GM12878 (cell line): ENCODE data around the gene SNX21. TPM values are rescaled to one million over a fixed set of nuclear protein-coding genes. Genes with fewer than 3 reads are reported as not detected.

Experiments used
- ATAC-seq: fragments of 200-7000 bp; cut with Tn5 transposase; 3 replicates; pipeline ENCODE4 v1.9.1; 2020; ENCODE audit warnings: mild to moderate bottlenecking, moderate library complexity
- BruUV-seq: library from RNA; stranded (reverse); fragments of 400-500 nt; replicated peaks from 2 replicates; lab custom pipeline; 2021; lab: Mats Ljungman, UMichigan
- CTCF ChIA-PET: fragments of 300-600 bp; sonication (Branson Sonifier 250); formaldehyde crosslinking; extraction: SDS; loops from one replicate; lab custom pipeline; 2021; ENCODE audit warnings: inconsistent platforms; lab: Yijun Ruan, JAX
- POLR2A ChIA-PET: fragments of 350-600 bp; formaldehyde crosslinking; extraction: SDS; loops from one replicate; lab custom pipeline; 2021; ENCODE audit warnings: inconsistent platforms; lab: Charles Lee
- RAD21 ChIA-PET: fragments of 300-600 bp; sonication (Branson Sonifier 250); formaldehyde crosslinking; loops from one replicate; lab custom pipeline; 2023; ENCODE audit warnings: antibody characterized with exemption; ENCODE audit not compliant: unreplicated experiment; lab: Charles Lee
- SMC1A ChIA-PET: fragments of 300-600 bp; sonication (Branson Sonifier 250); formaldehyde crosslinking; loops from one replicate; lab custom pipeline; 2023; ENCODE audit not compliant: unreplicated experiment, uncharacterized antibody; lab: Charles Lee
- DNase-seq: peaks from one replicate; pipeline ENCODE4 v3.0.0-alpha.2; 2011; ENCODE audit warnings: low read depth, low spot score
- FAIRE-seq: peaks from 3 replicates; lab custom pipeline; 2011; peaks lifted over from hg19 to GRCh38; lab: Jason Lieb, UNC
- H2AFZ ChIP-seq: 2 replicates; pipeline ENCODE4 v1.6.0; 2011; ENCODE audit warnings: low read depth, low read length, control low read depth; ENCODE audit not compliant: control insufficient read depth
- H3K27ac ChIP-seq: 2 replicates; pipeline ENCODE4 v1.5.1; 2011; ENCODE audit warnings: control low read depth; ENCODE audit not compliant: control insufficient read depth, insufficient read depth
- H3K27me3 ChIP-seq, 2 experiments: replicated peaks in 1 of 2; 2 replicates each; pipeline versions ENCODE4 v1.6.0 to v1.6.1; 2011; ENCODE audit warnings: low read length in 1 of 2; ENCODE audit not compliant: control insufficient read depth in 2 of 2, insufficient read depth in 2 of 2
- H3K36me3 ChIP-seq, 2 experiments: 2 replicates each; pipeline ENCODE4 v1.5.1; 2011; ENCODE audit warnings: low read length in 1 of 2; ENCODE audit not compliant: control insufficient read depth in 2 of 2, insufficient read depth in 2 of 2
- H3K4me1 ChIP-seq: 2 replicates; pipeline ENCODE4 v1.6.1; 2011; ENCODE audit warnings: mild to moderate bottlenecking, low read length, moderate library complexity, mixed read lengths; ENCODE audit not compliant: control insufficient read depth, insufficient read depth
- H3K4me2 ChIP-seq: 2 replicates; pipeline ENCODE4 v1.6.0; 2011; ENCODE audit warnings: control low read depth; ENCODE audit not compliant: control insufficient read depth, insufficient read depth
- H3K4me3 ChIP-seq: fragments of 200-600 bp; sonication (generic); 2 replicates; pipeline ENCODE4 v1.5.1; 2016
- H3K79me2 ChIP-seq: 2 replicates; pipeline ENCODE4 v1.6.0; 2011; ENCODE audit warnings: low read length; ENCODE audit not compliant: control insufficient read depth, insufficient read depth
- H3K9ac ChIP-seq: 2 replicates; pipeline ENCODE4 v1.8.0; 2011; ENCODE audit warnings: low read length, control low read depth, mixed read lengths; ENCODE audit not compliant: control insufficient read depth, insufficient read depth
- H3K9me3 ChIP-seq: replicated peaks from 3 replicates; pipeline ENCODE4 v1.5.1; 2011; ENCODE audit warnings: mild to moderate bottlenecking, low read length; ENCODE audit not compliant: control insufficient read depth, insufficient read depth
- H4K20me1 ChIP-seq: 2 replicates; pipeline ENCODE4 v1.6.0; 2011; ENCODE audit not compliant: control insufficient read depth, insufficient read depth
- ASH2L ChIP-seq: fragments of 300-600, 200-600 bp; sonication (generic); IDR thresholded peaks from 2 replicates; pipeline ENCODE4 v1.6.1; 2017; ENCODE audit warnings: low read depth, mild to moderate bottlenecking, borderline replicate concordance
- FOS ChIP-seq: IDR thresholded peaks from 3 replicates; pipeline ENCODE4 v1.6.1; 2011; ENCODE audit warnings: borderline replicate concordance; ENCODE audit not compliant: insufficient read length; ENCODE audit errors: extremely low read depth
- IRF4 ChIP-seq: IDR thresholded peaks from 2 replicates; pipeline ENCODE4 v1.6.1; 2011; ENCODE audit warnings: low read depth, low read length
- MTA3 ChIP-seq: IDR thresholded peaks from 2 replicates; pipeline ENCODE4 v1.6.1; 2012; ENCODE audit warnings: low read length, inconsistent platforms, borderline replicate concordance
- RCOR1 ChIP-seq: conservative IDR thresholded peaks from 2 replicates; pipeline ENCODE4 v1.6.1; 2012; ENCODE audit warnings: low read depth, low read length, improper control_type of control experiment
- SUPT20H ChIP-seq: IDR thresholded peaks from 2 replicates; pipeline ENCODE4 v1.6.1; 2011; ENCODE audit warnings: low read depth, mild to moderate bottlenecking, low read length, moderate library complexity, borderline replicate concordance; ENCODE audit not compliant: control insufficient read depth
- WGBS: methylation state at CpG from one replicate; pipeline ENCODE4 v1.1.6; 2016; ENCODE audit warnings: low lambda C conversion rate; ENCODE audit not compliant: insufficient replicate concordance, insufficient coverage; ENCODE audit errors: missing lambda C conversion rate; 5-methylcytosine and 5-hydroxymethylcytosine counted together
- in situ Hi-C: fragments of 300-500 bp; cut with MboI; formaldehyde crosslinking; loops from 9 replicates; pipeline ENCODE4 v1.14.3; 2018; ENCODE audit warnings: mixed read lengths
- intact Hi-C: fragments of 100-400 bp; cut with micrococcal nuclease; formaldehyde crosslinking; loops from one replicate; pipeline ENCODE4 v1.14.2; 2022; ENCODE audit not compliant: unreplicated experiment
- polyA plus RNA-seq, 11 experiments: library from polyadenylated mRNA; depleted of rRNA in 4 of 11; unstranded in 6 of 11; stranded (reverse) in 5 of 11; fragments of >200 nt; fragmentation: Nextera tagmentation in 4 of 11; fragmentation: Illumina TruSeq in 1 of 11; extraction: Ambion mirVana in 4 of 11; extraction: Trizol in 1 of 11; gene quantifications; 1 replicate in 1 of 11; 2 replicates in 10 of 11; pipeline versions ENCODE4 v1.2.1 to v1.2.3, GENCODE V29; 2011 to 2016; ENCODE audit warnings: inconsistent platforms in 2 of 11, missing spikeins in 2 of 11, low read depth in 1 of 11
- total RNA-seq, 4 experiments: library from RNA; depleted of rRNA in 3 of 4; stranded (reverse); fragments of >200 nt in 3 of 4; fragmentation: Illumina TruSeq in 1 of 4; extraction: Trizol in 1 of 4; gene quantifications; 2 replicates each; pipeline versions ENCODE4 v1.2.1 to v1.2.3, GENCODE V29; 2013 to 2021

SNX21 gene
- total and polyA plus RNA-seq, 10 of the 15 experiments (the other 5 are each of a cell fraction or from before 2014, with no cell fraction given), result 0.10 to 1.4 (median 0.57) TPM

DNA sequence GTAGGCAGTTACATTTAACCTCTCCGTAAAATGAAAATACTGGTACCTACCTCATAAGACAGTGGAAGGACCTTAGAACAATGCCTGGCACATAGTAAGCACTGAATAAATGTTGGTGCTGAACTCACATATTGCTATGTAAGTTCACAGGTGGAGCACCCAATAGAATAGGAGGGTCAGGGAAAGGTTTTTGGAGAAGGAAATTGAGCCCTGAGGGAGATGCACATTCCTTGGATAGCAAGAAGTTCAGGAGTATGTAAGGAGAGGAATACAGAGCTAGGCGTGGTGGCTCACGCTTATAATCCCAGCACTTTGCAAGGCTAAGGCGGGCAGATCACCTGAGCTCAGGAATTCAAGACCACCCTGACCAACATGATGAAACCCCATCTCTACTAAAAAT, 14.1 kb upstream of the SNX21 start:
- H4K20me1 ChIP-seq, result no peaks in the 10 kb centered on the region
- no peak overlapping the region for H3K9ac ChIP-seq
- peaks cover 5% of the 10 kb centered on the region; the same call in 1 of the 2 replicates for H3K4me1 ChIP-seq
- POLR2A ChIA-PET, result interaction anchor here (0.6 kb wide), 1 partner anchor 406 kb away, joined by 6 read pairs; no protein-coding TSS in a partner anchor
- H3K9me3 ChIP-seq, result no peaks in the 10 kb centered on the region
- BruUV-seq, result no TSS peak
- intact Hi-C loops, result no loop called here
- peaks cover 8 to 9% of the 10 kb centered on the region in 2 experiments for H3K36me3 ChIP-seq
- SMC1A ChIA-PET, result interaction anchor here (1.1 kb wide), 1 partner anchor 12 kb away, joined by 3 read pairs; no protein-coding TSS in a partner anchor
- RAD21 ChIA-PET, result interaction anchor here (0.9 kb wide), 1 partner anchor 11 kb away, joined by 3 read pairs; no protein-coding TSS in a partner anchor
- peaks cover 1% of the 10 kb centered on the region for H3K79me2 ChIP-seq
- ATAC-seq (no peak), FAIRE-seq (no peak), DNase-seq (no peak)
- TF ChIP-seq RCOR1 (no peak), FOS (no peak)
- no peak overlapping the region for H3K4me3 ChIP-seq
- in situ Hi-C loops, result loop anchor here (25.0 kb wide), 1 partner anchor 543 kb away; no protein-coding TSS in a partner anchor
- no peaks in the 10 kb centered on the region; a peak in 2 of 4 replicates for H3K27me3 ChIP-seq
- 95% methylated on average over 4 of the region's 4 CpGs for WGBS
- H3K27ac ChIP-seq, result no peak overlapping the region
- H3K4me2 ChIP-seq, result no peak overlapping the region
- CTCF ChIA-PET, result interaction anchor here (1.4 kb wide), 1 partner anchor 168 kb away, joined by 3 read pairs; no protein-coding TSS in a partner anchor
- H2AFZ ChIP-seq, result no peak overlapping the region

DNA sequence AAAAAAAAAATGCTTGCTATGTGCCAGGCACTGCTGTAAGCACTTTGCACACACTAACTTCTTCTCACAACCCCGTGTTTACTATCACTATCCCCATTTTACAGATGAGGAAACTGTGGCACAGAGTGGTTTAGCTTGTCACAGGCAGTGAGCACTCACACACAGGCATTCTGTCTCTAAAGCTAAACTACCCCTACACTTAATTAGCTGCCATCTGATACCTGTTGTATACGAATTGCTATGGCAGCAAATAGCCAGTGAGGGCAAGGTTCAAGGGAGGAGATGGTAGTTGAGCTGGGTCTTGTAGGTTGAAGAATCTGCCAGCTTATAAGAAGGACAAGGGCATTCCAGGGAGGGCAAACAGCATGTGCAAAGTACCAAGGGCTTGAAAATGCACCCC, 11.7 kb upstream of the SNX21 start:
- Histone ChIP-seq H2AFZ (no peak overlapping the region), H3K27ac (no peak overlapping the region), H3K4me2 (no peak overlapping the region), H3K27me3 (no peaks in the 10 kb centered on the region; a peak in 2 of 4 replicates), H3K4me3 (no peak overlapping the region), H3K36me3 (peaks cover 1 to 5% of the 10 kb centered on the region in 2 experiments; a peak in 1 of 4 replicates), H3K4me1 (peaks cover 5% of the 10 kb centered on the region; the same call in 1 of the 2 replicates), H3K9me3 (no peaks in the 10 kb centered on the region), H4K20me1 (no peaks in the 10 kb centered on the region), H3K79me2 (no peaks in the 10 kb centered on the region), H3K9ac (no peak overlapping the region)
- RAD21 ChIA-PET, result no interaction called here
- SMC1A ChIA-PET, result no interaction called here
- POLR2A ChIA-PET, result interaction anchor here (0.9 kb wide), 1 partner anchor 9 kb away, joined by 5 read pairs; no protein-coding TSS in a partner anchor
- CTCF ChIA-PET, result interaction anchor here (0.8 to 1.9 kb wide), 4 partner anchors 23 to 140 kb away, joined by 3 to 8 read pairs (median 7); partner anchors contain the start of genes ACOT8, CTSA and NEURL2
- 57% methylated on average over 2 of the region's 2 CpGs for WGBS
- DNase-seq, result no peak
- no peak for TF ChIP-seq SUPT20H
- no peak for TF ChIP-seq MTA3
- TF ChIP-seq IRF4, result no peak
- TF ChIP-seq ASH2L, result no peak
- no peak for FAIRE-seq
- BruUV-seq, result no TSS peak
- no peak for ATAC-seq
- in situ Hi-C loops, result loop anchor here (25.0 kb wide), 1 partner anchor 540 kb away; no protein-coding TSS in a partner anchor
- intact Hi-C loops, result no loop called here
